Measurements from ENCODE around the gene C1QTNF4. TPM values are rescaled to one million over a fixed set of nuclear protein-coding genes. Genes with fewer than 3 reads are reported as not detected.

C1QTNF4 gene
- total and polyA plus RNA-seq, 10 of the 15 experiments (the other 5 are each of a cell fraction or from before 2014, with no cell fraction given) = 0.06 TPM; not detected in 9

DNA sequence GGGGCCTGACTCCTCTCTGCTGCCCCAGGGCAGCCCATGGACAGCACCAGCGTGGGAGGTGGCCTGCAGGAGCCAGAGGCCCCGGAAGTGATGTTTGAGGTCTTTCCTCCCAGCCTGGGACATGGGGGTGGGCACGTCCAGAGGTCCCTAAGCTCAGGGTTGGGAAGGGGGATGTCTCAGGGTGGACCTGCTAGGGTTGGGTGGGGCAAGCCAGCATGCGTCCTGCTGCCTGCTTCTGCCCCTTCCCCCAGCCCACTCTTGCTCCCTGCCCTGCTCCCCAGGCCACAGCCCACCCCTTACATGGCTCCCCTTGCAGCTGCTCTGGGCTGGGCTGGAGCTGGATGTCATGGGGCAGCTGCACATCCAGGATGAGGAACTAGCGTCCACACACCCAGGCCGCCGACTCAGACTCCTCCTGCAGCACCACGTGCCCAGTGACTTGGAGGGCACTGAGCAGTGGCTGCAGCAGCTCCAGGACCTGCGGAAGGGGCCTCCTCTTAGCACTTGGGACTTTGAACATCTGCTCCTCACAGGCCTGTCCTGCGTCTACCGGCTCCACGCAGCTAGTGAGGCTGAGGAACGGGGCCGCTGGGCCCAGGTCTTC is 6.4 kb downstream of the C1QTNF4 start:
- Histone ChIP-seq H2AFZ (ENCODE audit: control insufficient read depth, low read depth, low read length) (no peak overlapping the region), H3K4me2 (ENCODE audit: control insufficient read depth, insufficient read depth) (no peak overlapping the region), H3K9ac (ENCODE audit: control insufficient read depth, insufficient read depth, low read length) (no peak overlapping the region), H3K27ac (ENCODE audit: control insufficient read depth, insufficient read depth) (no peak overlapping the region), H3K79me2 (ENCODE audit: control insufficient read depth, insufficient read depth, low read length) (no peaks in the 10 kb centered on the region), H3K4me1 (ENCODE audit: control insufficient read depth, insufficient read depth, low read length) (peaks cover 7% of the 10 kb centered on the region), H3K4me3 (no peak overlapping the region), H3K9me3 (replicated peaks; ENCODE audit: control insufficient read depth, insufficient read depth, low read length) (no peaks in the 10 kb centered on the region), H3K27me3 (replicated peaks in 1 of 2; ENCODE audit: control insufficient read depth in 2 of 2, insufficient read depth in 2 of 2, low read length in 1 of 2) (peaks cover 0 to 7% of the 10 kb centered on the region in 2 experiments; a peak in 2 of 4 replicates), H4K20me1 (ENCODE audit: control insufficient read depth, insufficient read depth) (no peaks in the 10 kb centered on the region), H3K36me3 (ENCODE audit: control insufficient read depth in 2 of 2, insufficient read depth in 2 of 2, low read length in 1 of 2) (peaks cover 4 to 12% of the 10 kb centered on the region in 2 experiments)
- ChIA-PET CTCF (no interaction called here), SMC1A (ENCODE audit: uncharacterized antibody, unreplicated experiment) (no interaction called here), POLR2A (interaction anchor here (0.5 kb wide), 1 partner anchor 87 kb away, joined by 3 read pairs; no protein-coding TSS in a partner anchor), RAD21 (ENCODE audit: unreplicated experiment) (no interaction called here)
- DNase-seq (ENCODE audit: low read depth, low spot score) = no peak
- intact Hi-C loops (cut with micrococcal nuclease; ENCODE audit: unreplicated experiment) = no loop called here
- peak; percentile 13; the same call in 1 of the 3 replicates for ATAC-seq
- TF ChIP-seq, protein P1, sequence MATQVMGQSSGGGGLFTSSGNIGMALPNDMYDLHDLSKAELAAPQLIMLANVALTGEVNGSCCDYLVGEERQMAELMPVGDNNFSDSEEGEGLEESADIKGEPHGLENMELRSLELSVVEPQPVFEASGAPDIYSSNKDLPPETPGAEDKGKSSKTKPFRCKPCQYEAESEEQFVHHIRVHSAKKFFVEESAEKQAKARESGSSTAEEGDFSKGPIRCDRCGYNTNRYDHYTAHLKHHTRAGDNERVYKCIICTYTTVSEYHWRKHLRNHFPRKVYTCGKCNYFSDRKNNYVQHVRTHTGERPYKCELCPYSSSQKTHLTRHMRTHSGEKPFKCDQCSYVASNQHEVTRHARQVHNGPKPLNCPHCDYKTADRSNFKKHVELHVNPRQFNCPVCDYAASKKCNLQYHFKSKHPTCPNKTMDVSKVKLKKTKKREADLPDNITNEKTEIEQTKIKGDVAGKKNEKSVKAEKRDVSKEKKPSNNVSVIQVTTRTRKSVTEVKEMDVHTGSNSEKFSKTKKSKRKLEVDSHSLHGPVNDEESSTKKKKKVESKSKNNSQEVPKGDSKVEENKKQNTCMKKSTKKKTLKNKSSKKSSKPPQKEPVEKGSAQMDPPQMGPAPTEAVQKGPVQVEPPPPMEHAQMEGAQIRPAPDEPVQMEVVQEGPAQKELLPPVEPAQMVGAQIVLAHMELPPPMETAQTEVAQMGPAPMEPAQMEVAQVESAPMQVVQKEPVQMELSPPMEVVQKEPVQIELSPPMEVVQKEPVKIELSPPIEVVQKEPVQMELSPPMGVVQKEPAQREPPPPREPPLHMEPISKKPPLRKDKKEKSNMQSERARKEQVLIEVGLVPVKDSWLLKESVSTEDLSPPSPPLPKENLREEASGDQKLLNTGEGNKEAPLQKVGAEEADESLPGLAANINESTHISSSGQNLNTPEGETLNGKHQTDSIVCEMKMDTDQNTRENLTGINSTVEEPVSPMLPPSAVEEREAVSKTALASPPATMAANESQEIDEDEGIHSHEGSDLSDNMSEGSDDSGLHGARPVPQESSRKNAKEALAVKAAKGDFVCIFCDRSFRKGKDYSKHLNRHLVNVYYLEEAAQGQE (IDR thresholded peaks at IDR 0.05; ENCODE audit: low read depth, low read length) = no peak
- TF ChIP-seq KDM1A (IDR thresholded peaks at IDR 0.05; ENCODE audit: borderline replicate concordance) = no peak
- in situ Hi-C loops (cut with MboI) = no loop called here
- 51% methylated on average over 14 of the region's 14 CpGs for WGBS (ENCODE audit: insufficient coverage, insufficient replicate concordance, low lambda C conversion rate, missing lambda C conversion rate)
- no peak for FAIRE-seq
- BruUV-seq (replicated peaks) = no TSS peak
